ENCODE data around the gene IL13.

IL13 gene

DNA sequence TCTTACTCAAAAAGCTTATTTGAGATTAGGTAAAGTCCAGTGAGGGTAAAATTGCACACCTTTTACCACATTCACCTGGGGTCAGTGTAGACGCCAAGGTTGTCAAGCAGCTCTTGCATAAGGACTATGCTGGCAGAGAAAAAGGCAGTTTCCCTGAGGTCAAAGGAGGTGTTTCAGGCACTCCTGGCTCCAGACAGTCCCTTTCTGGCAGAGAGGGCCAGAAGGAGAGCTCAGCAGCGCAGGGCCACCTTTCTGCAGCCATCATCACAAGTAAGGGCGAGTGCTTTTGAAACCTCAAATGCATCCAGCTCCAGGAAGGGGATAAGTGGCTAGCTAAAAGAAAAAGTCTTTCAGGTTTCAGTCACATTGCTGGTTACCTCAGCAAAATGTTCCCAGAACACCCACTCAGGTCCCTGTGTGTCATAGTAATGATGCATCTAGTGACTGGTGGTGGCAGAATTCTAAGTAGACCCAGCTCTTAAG lies 16.7 kb upstream of the IL13 start:
- DNase-seq (ENCODE audit: extremely low spot score): no peak
- no peak for TF ChIP-seq BHLHE40 (IDR thresholded peaks at IDR 0.05; ENCODE audit: borderline replicate concordance)
- TF ChIP-seq ARNT (IDR thresholded peaks at IDR 0.05): no peak
- TF ChIP-seq CTBP1 (IDR thresholded peaks at IDR 0.05; ENCODE audit: borderline replicate concordance): no peak
- TF ChIP-seq L3MBTL2 (conservative IDR thresholded peaks at IDR 0.05): no peak
- TF ChIP-seq FOXA1 (IDR thresholded peaks at IDR 0.05): no peak
- TF ChIP-seq FOXM1 (IDR thresholded peaks at IDR 0.05; ENCODE audit: borderline replicate concordance): no peak
- TF ChIP-seq TARDBP (IDR thresholded peaks at IDR 0.05): no peak
- TF ChIP-seq SP1 (IDR thresholded peaks at IDR 0.05): no peak
- TF ChIP-seq NFRKB (IDR thresholded peaks at IDR 0.05): no peak
- no peak for TF ChIP-seq ELF4 (IDR thresholded peaks at IDR 0.05)
- TF ChIP-seq LEF1 (IDR thresholded peaks at IDR 0.05; ENCODE audit: borderline replicate concordance): no peak
- TF ChIP-seq HDGF (IDR thresholded peaks at IDR 0.05; ENCODE audit: borderline replicate concordance): no peak
- no peak for TF ChIP-seq FOXK2 (IDR thresholded peaks at IDR 0.05)
- TF ChIP-seq PKNOX1 (IDR thresholded peaks at IDR 0.05): no peak
- POLR2A ChIA-PET: no interaction called here
- CTCF ChIA-PET: no interaction called here

- no peak for TF ChIP-seq L3MBTL2 (conservative IDR thresholded peaks at IDR 0.05)
- TF ChIP-seq LEF1 (IDR thresholded peaks at IDR 0.05; ENCODE audit: borderline replicate concordance): no peak
- TF ChIP-seq SUZ12 (IDR thresholded peaks at IDR 0.05): no peak
- no peak for TF ChIP-seq SP1 (IDR thresholded peaks at IDR 0.05)
- no peak for TF ChIP-seq ELF4 (IDR thresholded peaks at IDR 0.05)
- ChIA-PET POLR2A (no interaction called here), CTCF (no interaction called here)
- no peak for DNase-seq (ENCODE audit: extremely low spot score)
Measured at GRCh38 chr5:132641841-132642240, 16.1 kb upstream of the IL13 start.

DNA sequence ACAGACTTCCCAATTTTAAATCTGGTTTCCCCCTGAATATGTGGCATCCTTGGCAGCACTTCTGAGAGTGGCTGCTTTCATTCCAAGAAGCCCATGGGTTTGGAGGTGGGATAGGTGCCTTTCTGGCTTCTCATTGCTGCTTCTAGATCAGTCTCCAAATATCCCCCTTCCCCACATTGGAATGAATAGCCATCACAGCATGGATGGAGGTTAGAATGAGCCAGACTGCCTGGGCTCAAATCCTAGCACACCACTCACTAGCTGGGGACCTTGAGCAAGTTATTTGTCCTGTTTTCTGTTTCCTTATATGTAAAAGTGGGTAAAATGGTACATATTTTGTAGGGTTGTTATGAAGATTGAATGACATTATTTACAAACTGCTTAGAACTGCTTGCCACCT lies 13.8 kb upstream of the IL13 start:
- no peak for TF ChIP-seq TARDBP (IDR thresholded peaks at IDR 0.05)
- TF ChIP-seq SUZ12 (IDR thresholded peaks at IDR 0.05): no peak
- TF ChIP-seq FOXM1 (IDR thresholded peaks at IDR 0.05; ENCODE audit: borderline replicate concordance): no peak
- no peak for TF ChIP-seq L3MBTL2 (conservative IDR thresholded peaks at IDR 0.05)
- no peak for TF ChIP-seq LEF1 (IDR thresholded peaks at IDR 0.05; ENCODE audit: borderline replicate concordance)
- no peak for TF ChIP-seq NFRKB (IDR thresholded peaks at IDR 0.05)
- no peak for TF ChIP-seq CTBP1 (IDR thresholded peaks at IDR 0.05; ENCODE audit: borderline replicate concordance)
- no peak for TF ChIP-seq ZNF384 (IDR thresholded peaks at IDR 0.05)
- no peak for TF ChIP-seq ELF4 (IDR thresholded peaks at IDR 0.05)
- POLR2A ChIA-PET: no interaction called here
- DNase-seq (ENCODE audit: extremely low spot score): no peak
- CTCF ChIA-PET: no interaction called here

GRCh38 chr5:132646583-132647266 lies 11.2 kb upstream of the IL13 start:
- no peak for DNase-seq (ENCODE audit: extremely low spot score)
- TF ChIP-seq FOXM1 (IDR thresholded peaks at IDR 0.05; ENCODE audit: borderline replicate concordance) (no peak), SP1 (IDR thresholded peaks at IDR 0.05) (no peak), LEF1 (IDR thresholded peaks at IDR 0.05; ENCODE audit: borderline replicate concordance) (no peak)
- POLR2A ChIA-PET: no interaction called here
- CTCF ChIA-PET: interaction anchor here (0.7 kb wide), 1 partner anchor 14 kb away, joined by 4 read pairs; no protein-coding TSS in a partner anchor

DNA sequence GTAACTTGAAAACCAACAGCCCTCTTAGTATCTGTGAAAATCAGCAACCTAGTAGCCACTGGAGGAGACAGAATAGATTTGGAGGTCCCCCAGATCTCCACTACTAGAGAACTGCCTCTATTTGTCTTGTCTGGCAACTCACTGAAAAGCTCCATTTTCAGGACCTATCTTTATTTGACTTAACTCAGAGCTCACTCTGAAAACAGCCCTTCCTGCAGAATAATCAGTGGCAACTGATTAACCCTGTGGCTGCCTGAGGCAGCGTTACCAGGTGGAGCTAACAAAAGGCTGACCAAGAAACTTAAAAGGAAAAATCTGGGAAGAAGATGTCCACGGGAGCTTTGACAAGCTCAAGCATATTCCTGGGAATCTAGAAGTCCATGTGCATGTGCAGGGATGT lies 10.5 kb upstream of the IL13 start:
- CTCF ChIA-PET: interaction anchor here (0.7 kb wide), 1 partner anchor 13 kb away, joined by 4 read pairs; no protein-coding TSS in a partner anchor
- POLR2A ChIA-PET: no interaction called here
- no peak for DNase-seq (ENCODE audit: extremely low spot score)
- TF ChIP-seq HDGF (IDR thresholded peaks at IDR 0.05; ENCODE audit: borderline replicate concordance) (no peak), SUZ12 (IDR thresholded peaks at IDR 0.05) (no peak), L3MBTL2 (conservative IDR thresholded peaks at IDR 0.05) (no peak)

DNA sequence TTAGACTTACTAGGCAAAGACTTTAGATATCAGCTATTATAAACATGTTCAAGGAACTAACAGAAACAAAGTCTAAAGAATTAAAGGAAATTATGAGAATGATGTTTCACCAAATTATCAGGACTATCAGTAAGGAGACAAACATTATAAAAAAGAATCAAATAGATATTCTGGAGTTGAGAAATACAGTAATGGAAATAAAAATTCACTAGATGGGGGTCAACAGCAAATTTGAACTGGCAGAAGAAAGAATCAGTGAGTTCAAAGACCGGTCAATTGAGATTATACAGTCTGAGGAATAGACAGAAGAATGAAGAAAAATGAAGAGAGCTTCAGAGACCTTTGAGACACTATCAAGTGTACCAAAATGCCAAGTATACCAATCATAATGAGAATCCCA lies 9.6 kb upstream of the IL13 start:
- ChIA-PET POLR2A (interaction anchor here (1.1 kb wide), 1 partner anchor 29 kb away, joined by 3 read pairs; no protein-coding TSS in a partner anchor), CTCF (no interaction called here)
- no peak for TF ChIP-seq ARNT (IDR thresholded peaks at IDR 0.05)
- TF ChIP-seq SP1 (IDR thresholded peaks at IDR 0.05): no peak
- no peak for TF ChIP-seq SUZ12 (IDR thresholded peaks at IDR 0.05)
- TF ChIP-seq LEF1 (IDR thresholded peaks at IDR 0.05; ENCODE audit: borderline replicate concordance): no peak
- TF ChIP-seq L3MBTL2 (conservative IDR thresholded peaks at IDR 0.05): no peak
- no peak for TF ChIP-seq ELF4 (IDR thresholded peaks at IDR 0.05)
- TF ChIP-seq FOXA1 (IDR thresholded peaks at IDR 0.05): no peak
- TF ChIP-seq FOXM1 (IDR thresholded peaks at IDR 0.05; ENCODE audit: borderline replicate concordance): no peak
- no peak for TF ChIP-seq FOXK2 (IDR thresholded peaks at IDR 0.05)
- no peak for TF ChIP-seq PKNOX1 (IDR thresholded peaks at IDR 0.05)
- no peak for TF ChIP-seq NFRKB (IDR thresholded peaks at IDR 0.05)
- no peak for DNase-seq (ENCODE audit: extremely low spot score)

DNA sequence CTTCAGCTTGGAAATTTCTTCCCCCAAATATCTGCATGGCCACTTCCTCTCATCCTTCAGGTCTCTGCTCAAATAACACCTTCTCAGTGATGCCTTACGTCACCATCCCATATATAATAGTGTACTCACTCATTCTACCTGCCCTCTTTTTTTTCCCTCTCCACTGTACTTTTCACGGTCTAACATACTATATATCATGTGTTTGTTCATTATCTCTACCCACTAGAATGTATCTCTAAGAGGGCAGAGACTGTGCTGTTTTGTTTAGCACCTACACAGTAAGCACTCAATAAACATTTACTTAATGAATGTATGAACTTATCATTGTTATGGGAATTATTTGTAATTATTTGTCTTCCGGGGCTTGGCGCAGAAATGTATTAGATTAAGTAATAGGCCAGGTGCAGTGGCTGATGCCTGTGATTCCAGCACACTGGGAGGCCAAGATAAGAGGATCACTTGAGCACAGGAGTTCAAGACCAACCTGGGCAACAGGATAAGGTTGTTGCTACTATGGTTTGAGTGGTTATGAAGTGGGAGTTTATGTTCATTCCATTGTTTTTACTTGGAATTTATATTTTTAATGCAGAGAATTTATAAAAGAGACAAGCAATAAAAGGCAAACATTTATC lies 6.0 kb upstream of the IL13 start:
- POLR2A ChIA-PET: no interaction called here
- no peak for DNase-seq (ENCODE audit: extremely low spot score)
- TF ChIP-seq FOXM1 (IDR thresholded peaks at IDR 0.05; ENCODE audit: borderline replicate concordance) (no peak), ARNT (IDR thresholded peaks at IDR 0.05) (no peak), HDGF (IDR thresholded peaks at IDR 0.05; ENCODE audit: borderline replicate concordance) (no peak), ZNF384 (IDR thresholded peaks at IDR 0.05) (no peak), PKNOX1 (IDR thresholded peaks at IDR 0.05) (no peak), SP1 (IDR thresholded peaks at IDR 0.05) (no peak), NFRKB (IDR thresholded peaks at IDR 0.05) (no peak)

More for the DNA sequence above, 6.0 kb upstream of the IL13 start:
- CTCF ChIA-PET: no interaction called here
